GM18519 (cell line): Measurements from ENCODE around the gene TLN1.

Experiments
- ATAC-seq: cut with Tn5 transposase; IDR thresholded peaks from one replicate; pipeline ENCODE4 v1.9.1; 2021; ENCODE audit warnings: mild to moderate bottlenecking, moderate library complexity; ENCODE audit not compliant: unreplicated experiment, low FRiP score

The TLN1 gene

GRCh38 chr9:35689542-35690293 lies 42.3 kb downstream of the TLN1 start, which contains the start of gene TPM2:
TSS of gene TPM2 (minus strand) at chr9:35689925. CDS start at chr9:35689817, 108 bp downstream.
- no peak for ATAC-seq

- ATAC-seq: no peak
Observed at GRCh38 chr9:35688558-35689541, 43.1 kb downstream of the TLN1 start.

GRCh38 chr9:35687972-35688557 lies 43.9 kb downstream of the TLN1 start:
- no peak for ATAC-seq

DNA sequence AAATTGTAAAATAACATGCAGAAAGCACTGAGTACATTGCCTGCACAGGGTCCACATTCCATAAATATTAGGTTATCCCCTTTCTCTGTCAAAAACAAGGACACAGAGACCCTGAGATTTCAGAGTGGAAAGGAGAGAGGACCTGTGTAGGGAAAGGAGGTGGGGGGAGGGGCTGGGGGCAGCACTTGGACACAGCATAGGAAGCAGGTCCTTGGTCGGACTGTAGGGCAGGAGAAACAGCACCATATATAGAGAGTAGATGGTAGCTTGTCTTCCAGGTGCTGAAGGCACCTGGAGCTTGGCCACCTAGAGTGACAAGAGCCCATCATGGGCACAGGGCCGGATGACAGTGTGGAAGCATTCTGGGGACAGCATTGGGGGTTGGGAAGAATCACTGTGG lies 44.7 kb downstream of the TLN1 start:
- no peak for ATAC-seq

DNA sequence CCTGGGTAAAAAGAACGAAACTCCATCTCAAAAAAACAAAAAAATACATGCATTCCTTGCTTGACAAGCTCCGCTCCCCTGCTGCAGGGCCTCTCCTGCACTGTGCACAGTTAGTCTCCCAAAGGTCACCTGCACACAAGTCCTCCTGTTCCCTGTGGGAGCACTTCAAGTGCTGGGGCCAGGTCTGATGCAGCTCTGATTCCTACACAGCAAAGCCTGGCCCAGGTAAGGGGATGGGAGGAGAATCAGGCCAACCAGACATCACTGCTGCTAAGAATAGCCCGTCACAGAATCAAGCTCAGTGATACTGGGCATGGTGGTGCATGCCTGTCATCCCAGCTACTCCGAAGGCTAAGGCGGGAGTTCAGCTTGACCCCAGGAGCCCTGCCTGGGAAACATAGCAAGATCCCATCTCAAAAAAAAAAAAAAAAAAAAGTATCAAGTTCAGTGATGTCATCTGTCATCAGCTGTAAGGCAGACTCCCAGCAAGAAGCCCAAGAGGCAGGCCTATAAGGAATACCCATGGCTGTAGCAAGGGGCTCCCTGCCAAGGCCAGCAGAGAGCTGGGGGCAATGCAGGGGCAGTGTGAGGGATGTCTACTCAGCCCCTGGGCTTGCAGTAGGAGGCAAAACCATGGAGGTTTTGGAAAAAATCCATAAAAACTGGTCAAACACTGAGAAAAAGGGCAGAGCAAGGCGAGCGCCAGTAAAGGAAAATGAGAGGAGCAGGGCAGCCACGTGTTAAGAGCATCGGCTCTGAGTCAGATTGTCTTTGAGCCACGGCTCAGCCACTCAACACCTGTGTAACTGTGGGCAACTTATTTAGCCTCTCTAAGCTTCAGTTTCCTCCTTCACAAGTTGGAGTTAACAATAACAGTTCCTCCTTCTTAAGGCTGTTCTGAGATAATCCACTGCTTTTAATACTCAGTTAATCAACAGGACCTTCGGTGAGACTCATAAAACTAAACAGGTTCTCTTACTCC lies 45.5 kb downstream of the TLN1 start:
- ATAC-seq: no peak

GRCh38 chr9:35685506-35685905 lies 46.5 kb downstream of the TLN1 start:
- no peak for ATAC-seq

- no peak for ATAC-seq
Observed at GRCh38 chr9:35684921-35685320, 47.1 kb downstream of the TLN1 start.

GRCh38 chr9:35683323-35683722 lies 48.7 kb downstream of the TLN1 start:
- no peak for ATAC-seq

DNA sequence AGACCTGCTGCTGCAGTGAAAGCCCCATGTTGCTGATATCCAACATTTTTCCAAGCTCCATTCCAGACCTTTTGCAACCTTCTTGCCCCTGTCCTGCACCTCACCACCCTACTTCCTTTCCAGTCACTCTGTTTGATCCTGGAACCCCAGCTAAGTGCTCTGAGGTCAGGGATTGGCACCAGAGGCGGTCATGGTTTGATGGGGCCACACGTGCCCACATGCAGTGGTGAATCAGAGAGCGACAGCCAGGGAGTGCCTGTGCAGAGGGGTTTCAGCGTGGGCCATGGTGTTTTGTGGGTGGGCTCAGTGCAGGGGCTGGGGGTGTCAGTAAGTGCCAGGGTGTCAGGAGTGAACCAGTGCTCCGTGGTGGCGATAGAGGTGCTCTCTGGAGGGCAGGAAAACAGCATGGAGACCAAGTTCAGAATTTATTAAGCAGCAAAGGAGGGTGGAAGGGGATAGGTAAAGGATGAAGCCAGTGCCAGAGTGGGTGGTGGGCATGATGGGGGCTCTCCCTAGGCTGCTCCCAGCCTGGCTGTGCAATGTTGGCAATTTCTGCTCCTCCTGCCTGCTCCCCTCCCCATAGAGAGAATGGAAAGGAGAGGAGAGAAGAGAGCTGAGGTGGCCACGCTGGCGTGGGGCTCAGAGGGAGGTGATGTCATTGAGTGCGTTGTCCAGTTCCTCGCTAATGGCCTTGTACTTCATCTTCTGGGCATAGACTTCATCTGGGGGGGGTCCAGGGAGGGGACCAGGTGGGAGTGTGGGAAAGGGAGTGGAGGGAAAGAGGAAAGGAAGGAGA lies 49.3 kb downstream of the TLN1 start:
- ATAC-seq: no peak

DNA sequence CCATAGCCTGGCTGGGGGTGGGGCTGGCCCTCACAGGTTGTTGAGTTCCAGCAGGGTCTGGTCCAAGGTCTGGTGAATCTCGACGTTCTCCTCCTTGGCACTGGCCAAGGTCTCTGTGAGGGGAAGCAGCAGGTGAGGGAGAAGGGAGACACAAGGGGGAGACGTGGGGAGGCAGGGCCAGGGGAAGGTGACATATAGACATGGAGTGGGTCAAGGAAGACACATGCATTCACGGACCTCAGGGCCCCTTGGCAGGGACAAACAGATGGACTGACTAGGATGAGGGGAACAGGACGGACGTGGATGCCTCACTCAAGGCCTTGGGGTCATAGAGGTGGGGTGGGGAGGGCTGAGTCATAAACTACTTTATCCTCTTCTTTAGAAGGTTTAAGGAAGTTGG lies 49.9 kb downstream of the TLN1 start:
- ATAC-seq: no peak

GRCh38 chr9:35681341-35682002 lies 50.5 kb downstream of the TLN1 start:
- ATAC-seq: no peak

- ATAC-seq: no peak
Observed at GRCh38 chr9:35680331-35681105, 51.5 kb downstream of the TLN1 start.

DNA sequence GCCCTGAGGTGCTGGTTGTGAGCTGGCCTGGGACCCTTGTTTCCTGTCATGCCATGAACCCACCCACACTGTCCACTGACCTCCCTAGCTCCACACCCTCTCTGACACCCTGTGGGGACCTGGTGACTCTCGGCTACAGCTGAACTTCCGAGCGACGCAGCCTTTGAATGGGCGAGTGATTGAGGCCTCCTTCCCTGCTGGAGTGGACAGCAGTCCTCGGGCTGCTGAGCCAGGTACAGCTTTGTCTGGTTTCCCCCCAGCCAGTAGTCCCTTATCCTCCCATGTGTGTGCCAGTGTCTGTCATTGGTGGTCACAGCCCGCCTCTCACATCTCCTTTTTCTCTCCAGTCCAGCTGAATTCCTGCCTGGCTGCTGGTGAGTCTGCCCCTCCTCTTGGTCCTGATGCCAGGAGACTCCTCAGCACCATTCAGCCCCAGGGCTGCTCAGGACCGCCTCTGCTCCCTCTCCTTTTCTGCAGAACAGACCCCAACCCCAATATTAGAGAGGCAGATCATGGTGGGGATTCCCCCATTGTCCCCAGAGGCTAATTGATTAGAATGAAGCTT lies 52.1 kb downstream of the TLN1 start:
- no peak for ATAC-seq

- ATAC-seq: no peak
Observed at GRCh38 chr9:35679091-35679490, 52.9 kb downstream of the TLN1 start.

GRCh38 chr9:35675732-35676392 lies 56.1 kb downstream of the TLN1 start:
- ATAC-seq: no peak

- ATAC-seq: no peak
Observed at GRCh38 chr9:35675204-35675603, 56.8 kb downstream of the TLN1 start.

DNA sequence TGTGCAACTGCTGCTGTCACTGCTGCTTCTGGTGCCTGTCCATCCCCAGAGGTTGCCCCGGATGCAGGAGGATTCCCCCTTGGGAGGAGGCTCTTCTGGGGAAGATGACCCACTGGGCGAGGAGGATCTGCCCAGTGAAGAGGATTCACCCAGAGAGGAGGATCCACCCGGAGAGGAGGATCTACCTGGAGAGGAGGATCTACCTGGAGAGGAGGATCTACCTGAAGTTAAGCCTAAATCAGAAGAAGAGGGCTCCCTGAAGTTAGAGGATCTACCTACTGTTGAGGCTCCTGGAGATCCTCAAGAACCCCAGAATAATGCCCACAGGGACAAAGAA lies 58.0 kb downstream of the TLN1 start:
- ATAC-seq: no peak
